GM10248 (cell line): ENCODE data around the gene EPHA8.

Experiments used
- CTCF ChIA-PET: fragments of 300-600 bp; sonication (Branson Sonifier 250); formaldehyde crosslinking; extraction: SDS; loops from one replicate; lab custom pipeline; 2021; ENCODE audit warnings: antibody characterized with exemption; lab: Yijun Ruan, JAX
- POLR2A ChIA-PET: fragments of 350-650 bp; sonication (Branson Sonifier 250); formaldehyde crosslinking; extraction: SDS; loops from one replicate; lab custom pipeline; 2020; ENCODE audit warnings: antibody characterized with exemption; lab: Yijun Ruan, JAX
- DNase-seq: peaks from one replicate; pipeline ENCODE4 v3.0.0; 2012; ENCODE audit errors: extremely low spot score
- CTCF ChIP-seq: IDR thresholded peaks from 2 replicates; pipeline ENCODE4 v1.5.1; 2012; ENCODE audit warnings: mild to moderate bottlenecking, low read depth; ENCODE audit errors: extremely low read depth, missing control alignments, control extremely low read depth

EPHA8 gene

GRCh38 chr1:22527122-22527521 is 36.2 kb upstream of the EPHA8 start:
- ChIA-PET CTCF (no interaction called here), POLR2A (no interaction called here)
- no peak for TF ChIP-seq CTCF
- no peak for DNase-seq

GRCh38 chr1:22527555-22528296 is 35.6 kb upstream of the EPHA8 start:
- CTCF ChIA-PET, result no interaction called here
- POLR2A ChIA-PET, result no interaction called here
- DNase-seq, result no peak
- no peak for TF ChIP-seq CTCF

- ChIA-PET POLR2A (no interaction called here), CTCF (no interaction called here)
- no peak for DNase-seq
- no peak for TF ChIP-seq CTCF
Measured at GRCh38 chr1:22528451-22528850, 34.8 kb upstream of the EPHA8 start.

- ChIA-PET CTCF (interaction anchor here (1.4 kb wide), 1 partner anchor 10 kb away, joined by 4 read pairs; no protein-coding TSS in a partner anchor), POLR2A (no interaction called here)
- TF ChIP-seq CTCF, result no peak
- no peak for DNase-seq
Measured at GRCh38 chr1:22529901-22530621, 33.2 kb upstream of the EPHA8 start.

- no peak for TF ChIP-seq CTCF
- no peak for DNase-seq
- ChIA-PET CTCF (interaction anchor here (1.4 kb wide), 1 partner anchor 9 kb away, joined by 4 read pairs; no protein-coding TSS in a partner anchor), POLR2A (no interaction called here)
Measured at GRCh38 chr1:22530715-22531114, 32.6 kb upstream of the EPHA8 start.

- ChIA-PET POLR2A (no interaction called here), CTCF (interaction anchor here (1.4 kb wide), 1 partner anchor 9 kb away, joined by 4 read pairs; no protein-coding TSS in a partner anchor)
- DNase-seq, result no peak
- no peak for TF ChIP-seq CTCF
Measured at GRCh38 chr1:22531251-22531650, 32.0 kb upstream of the EPHA8 start.
